GM19240 (cell line): ENCODE measurements around the gene SPATA7.
"Not testable (repeated sequence)": the region's sequence is repeated elsewhere in the genome, so short reads cannot be mapped to it uniquely, and the experiment has no call there.

Source experiments
- DNase-seq: peaks from one replicate; pipeline ENCODE4 v3.0.0; 2011; ENCODE audit warnings: low spot score; ENCODE audit not compliant: insufficient read length

SPATA7 gene, protein sequence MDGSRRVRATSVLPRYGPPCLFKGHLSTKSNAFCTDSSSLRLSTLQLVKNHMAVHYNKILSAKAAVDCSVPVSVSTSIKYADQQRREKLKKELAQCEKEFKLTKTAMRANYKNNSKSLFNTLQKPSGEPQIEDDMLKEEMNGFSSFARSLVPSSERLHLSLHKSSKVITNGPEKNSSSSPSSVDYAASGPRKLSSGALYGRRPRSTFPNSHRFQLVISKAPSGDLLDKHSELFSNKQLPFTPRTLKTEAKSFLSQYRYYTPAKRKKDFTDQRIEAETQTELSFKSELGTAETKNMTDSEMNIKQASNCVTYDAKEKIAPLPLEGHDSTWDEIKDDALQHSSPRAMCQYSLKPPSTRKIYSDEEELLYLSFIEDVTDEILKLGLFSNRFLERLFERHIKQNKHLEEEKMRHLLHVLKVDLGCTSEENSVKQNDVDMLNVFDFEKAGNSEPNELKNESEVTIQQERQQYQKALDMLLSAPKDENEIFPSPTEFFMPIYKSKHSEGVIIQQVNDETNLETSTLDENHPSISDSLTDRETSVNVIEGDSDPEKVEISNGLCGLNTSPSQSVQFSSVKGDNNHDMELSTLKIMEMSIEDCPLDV

DNA sequence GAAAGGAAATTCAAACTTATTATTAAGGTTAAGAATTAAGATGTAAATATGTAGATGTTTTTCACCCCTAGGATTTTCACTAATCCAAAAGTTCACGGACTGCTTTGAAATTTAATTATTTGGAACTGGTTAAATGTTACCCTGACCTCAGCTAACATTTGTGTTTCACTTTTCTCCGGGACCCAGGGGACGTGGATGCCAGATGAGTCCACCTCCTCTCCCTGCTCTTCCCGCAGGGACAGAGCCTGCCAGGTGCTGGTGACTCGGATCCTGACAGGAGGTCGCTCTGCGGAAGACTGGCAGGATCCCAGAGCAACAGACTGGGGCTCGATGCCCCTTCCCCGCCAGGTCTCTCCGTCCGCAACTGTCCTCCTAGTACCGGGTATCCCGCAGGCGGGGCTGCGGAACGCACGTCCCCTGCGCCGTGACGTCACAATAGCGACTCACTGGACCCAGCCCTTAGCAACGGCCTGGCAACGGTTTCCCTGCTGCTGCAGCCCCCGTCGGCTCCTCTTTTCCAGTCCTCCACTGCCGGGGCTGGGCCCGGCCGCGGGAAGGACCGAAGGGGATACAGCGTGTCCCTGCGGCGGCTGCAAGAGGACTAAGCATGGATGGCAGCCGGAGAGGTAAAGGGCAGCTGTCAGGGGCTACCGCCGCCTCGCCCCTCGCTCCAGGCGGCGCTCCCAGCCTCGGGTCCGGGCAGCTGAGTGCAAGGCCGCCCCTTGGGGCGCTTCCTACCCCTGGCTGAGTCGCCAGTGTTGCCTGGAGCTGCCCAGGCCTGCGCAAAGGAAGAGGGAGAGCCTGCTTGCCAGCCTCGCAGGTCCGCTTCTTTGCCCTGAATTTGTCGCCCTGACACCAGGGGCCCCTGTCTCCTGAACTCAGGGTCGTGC lies at the start of gene SPATA7:
Gene SPATA7 (plus strand): TSS at position 446 of the 890 bp plus-strand sequence. CDS start 162 bp downstream, at position 608.
- peak; percentile 69 for DNase-seq

DNA sequence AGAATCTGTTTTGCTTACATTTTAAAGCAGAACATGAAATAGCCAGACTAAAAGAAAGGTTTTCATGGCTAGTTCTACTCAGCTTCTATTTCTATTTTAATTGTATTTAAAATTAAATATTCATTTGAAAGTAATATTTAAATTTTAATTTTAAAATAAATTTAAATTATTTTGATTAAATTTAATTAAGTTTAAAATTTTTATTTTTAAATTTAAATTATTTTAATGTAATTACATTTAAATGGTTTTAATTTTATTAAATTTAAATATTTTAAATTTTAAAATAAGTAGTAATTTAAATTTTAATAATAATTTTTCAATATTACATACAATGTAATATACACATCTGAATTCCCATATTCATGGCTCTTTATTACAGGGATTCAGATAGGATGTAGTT lies 45.1 kb upstream of the SPATA7 start:
- no peak for DNase-seq

DNA sequence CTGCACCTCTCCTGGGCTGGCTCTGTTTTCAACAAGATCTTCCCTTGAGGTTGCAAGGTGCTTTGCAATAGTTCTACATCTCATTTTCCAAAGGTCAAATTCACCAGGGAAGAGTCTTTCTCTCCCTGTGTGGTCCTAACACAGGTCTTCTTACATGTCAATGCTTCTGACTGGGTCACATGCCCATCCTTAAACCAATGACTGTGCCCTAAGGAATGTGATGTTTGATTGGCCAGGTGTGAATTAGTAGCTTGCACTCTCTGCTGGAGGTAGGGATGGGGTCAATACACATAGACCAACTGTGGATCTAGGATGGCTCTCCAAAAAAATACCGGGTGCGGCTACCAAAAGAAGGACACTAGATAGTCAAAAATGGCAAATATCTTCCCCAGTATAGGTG lies 42.5 kb upstream of the SPATA7 start:
- no peak for DNase-seq

DNA sequence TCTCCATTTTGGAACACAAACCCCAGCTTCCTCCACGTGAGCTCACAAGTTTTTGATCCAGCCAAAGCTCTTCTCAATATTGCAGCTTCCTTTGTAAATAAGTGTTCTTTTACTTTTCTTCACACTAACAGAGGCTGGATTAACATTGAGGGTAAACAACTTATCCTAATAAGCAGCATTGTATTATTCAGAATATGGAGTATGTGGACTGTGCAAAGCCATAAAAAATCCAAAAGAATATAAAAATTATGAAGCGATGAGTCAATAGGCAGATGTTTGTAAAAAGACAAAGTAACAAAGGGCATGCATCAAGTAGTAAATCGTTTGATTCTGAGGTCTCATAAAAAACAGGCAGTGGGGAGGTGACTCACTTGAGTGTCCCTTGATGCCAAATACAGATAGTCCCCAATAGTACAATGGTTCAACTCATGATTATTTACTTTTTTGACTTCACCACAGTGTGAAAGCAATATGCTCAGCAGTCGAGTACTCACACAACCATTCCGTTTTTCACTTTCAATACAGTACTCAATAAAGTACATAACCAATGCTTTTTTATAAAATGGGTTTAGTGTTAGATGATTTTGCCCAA lies 39.3 kb upstream of the SPATA7 start:
- no peak for DNase-seq

DNA sequence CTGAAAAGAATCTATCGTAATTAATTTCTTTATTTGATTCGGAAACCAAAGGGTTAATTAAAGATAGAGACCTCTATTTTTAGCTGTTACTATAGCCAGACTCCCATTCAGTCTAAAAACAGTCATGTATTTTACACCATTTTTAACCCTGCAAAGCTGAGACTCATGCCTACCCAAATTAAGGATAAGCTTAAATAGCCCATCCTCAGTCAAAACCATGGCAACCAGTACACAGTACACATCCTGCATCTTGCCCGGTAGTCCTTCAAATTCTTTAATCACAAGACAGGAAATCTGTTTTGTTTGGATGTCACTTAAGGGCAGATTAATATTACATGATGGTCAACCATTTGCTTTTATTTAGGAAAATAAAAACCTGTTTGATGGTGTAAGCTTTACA lies 36.9 kb upstream of the SPATA7 start:
- DNase-seq, result no peak

DNA sequence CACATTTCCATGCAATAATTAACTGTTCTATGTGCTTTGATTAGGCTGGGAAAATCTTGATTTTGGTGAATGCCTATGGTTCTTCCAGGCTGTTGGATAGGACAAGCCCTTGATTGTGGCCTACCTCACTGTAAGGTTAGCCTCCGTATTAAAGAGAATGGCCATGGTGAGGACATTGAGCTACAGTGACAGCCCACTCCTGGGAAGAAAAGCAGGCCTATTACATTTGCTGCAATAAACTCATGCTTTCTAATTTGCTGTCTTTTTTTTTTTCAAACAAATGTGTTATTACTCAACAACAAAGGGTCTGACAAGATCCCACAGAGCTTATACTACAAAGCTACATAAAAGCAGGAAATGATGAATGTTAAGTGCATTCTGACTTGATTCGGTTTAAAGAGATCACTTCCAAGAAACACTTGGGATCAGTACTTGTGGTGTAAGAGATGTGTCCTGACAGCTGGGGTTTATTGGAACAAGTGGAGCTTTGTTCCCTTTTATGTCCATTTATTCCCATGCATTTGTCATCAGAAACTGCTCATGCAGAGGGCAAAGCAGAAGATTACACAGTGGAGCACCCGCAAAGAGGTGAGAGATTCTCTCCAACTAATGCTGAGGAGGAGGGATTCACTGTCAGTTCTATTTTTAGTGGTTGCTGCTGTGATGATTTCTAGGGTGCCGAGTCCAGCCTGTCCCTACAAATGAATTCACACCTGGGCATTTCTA lies 33.3 kb upstream of the SPATA7 start:
- DNase-seq, result no peak

DNA sequence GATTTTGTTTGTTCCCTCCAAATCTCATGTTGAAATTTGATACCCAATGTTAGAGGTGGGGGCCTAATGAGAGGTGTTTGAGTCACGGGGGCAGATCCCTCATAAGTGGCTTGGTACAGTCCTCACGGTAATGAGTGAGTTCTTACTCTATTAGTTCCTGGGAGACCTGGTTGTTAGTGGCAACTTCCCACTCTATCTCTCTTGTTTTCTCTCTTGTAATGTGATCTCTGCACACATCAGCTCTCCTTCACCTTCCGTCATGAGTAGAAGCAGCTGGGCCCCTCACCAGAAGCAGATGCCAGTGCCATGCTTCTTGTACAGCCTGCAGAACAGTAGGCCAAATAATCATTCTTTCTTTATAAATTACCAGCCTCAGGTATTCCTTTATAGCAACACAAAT lies 32.8 kb upstream of the SPATA7 start:
- no peak for DNase-seq

DNA sequence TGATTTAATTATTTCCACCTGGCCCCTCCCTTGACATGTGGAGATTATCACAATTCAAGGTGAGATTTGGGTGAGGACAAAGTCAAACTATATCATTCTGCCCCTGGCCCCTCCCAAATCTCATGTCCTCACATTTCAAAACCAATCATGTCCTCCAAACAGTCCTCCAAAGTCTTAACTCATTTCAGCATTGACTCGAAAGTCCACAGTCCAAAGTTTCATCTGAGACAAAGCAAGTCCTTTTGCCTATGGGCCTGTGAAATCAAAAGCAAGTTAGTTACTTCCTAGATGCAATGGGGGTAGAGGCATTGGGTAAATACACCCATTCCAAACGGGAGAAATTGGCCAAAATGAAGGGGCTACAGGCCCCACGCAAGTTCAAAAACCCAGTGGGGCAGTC lies 31.1 kb upstream of the SPATA7 start:
- no peak for DNase-seq

DNA sequence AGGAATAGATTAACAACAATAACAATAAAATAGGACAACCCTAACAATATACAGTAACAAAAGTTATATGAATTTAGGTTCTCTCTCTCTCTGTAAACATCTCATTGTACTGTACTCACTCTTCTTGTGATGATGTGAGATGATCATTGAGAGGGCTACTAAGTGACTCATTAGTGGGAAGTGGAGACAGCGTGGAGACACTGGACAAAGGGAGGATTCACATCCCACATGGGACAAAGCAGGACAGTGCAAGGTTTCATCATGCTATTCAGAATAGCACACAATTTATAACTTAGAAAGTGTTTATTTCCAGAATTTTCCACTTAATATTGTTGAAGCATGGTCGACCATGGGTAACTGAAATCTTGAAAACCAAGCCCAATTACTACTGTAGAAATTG lies 26.0 kb upstream of the SPATA7 start:
- no peak for DNase-seq

DNA sequence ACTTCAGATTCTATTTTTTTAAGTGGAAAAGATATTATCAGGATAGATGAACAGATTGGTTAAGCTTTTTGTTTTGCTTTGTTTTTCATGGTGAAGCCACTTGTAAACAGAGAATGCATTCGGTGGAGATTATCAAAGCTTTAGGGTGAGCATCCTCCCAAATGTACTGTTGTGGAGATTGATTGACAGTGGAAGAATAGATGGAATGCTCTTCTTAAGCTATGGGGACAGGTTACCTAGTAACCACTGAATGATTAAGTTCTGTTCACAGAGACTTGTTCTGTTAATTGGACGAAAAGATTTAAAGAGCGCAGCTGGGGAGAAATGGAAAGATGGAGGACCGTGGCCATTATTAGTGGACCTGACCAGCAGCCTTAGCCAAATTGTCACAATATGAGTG lies 21.8 kb upstream of the SPATA7 start:
- no peak for DNase-seq

DNA sequence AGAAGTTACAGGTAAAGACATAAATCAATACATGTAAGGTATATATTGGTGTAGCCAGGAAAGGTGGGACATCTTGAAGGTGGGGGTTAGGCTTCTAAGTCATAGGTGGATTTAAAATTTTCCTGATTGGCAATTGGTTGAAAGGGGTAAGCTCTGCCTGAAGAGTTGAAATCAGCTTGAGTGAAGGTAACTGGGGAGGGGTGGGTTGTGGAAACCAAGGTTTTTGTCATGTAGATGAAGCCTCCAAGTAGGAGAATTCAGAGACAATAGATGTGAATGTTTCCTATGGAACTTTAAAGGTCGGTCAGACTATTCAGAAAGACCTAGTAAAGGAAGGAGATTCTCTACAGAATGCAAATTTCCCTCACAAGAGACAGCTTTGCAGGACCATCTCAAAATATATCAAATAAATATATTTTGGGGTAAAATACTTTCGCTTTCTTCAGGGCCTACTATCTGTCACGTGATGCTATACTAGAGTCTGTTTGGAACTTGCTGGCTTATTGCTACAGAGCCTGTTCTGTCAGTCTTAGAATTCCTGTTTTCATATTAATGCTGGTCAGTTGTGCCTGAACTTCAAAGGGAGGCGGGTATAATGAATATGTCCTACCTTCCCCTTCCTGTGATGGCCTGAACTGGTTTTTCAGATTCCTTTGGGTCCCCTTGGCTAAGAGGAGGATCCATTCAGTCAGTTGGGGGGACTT lies 20.6 kb upstream of the SPATA7 start:
- DNase-seq, result no peak

DNA sequence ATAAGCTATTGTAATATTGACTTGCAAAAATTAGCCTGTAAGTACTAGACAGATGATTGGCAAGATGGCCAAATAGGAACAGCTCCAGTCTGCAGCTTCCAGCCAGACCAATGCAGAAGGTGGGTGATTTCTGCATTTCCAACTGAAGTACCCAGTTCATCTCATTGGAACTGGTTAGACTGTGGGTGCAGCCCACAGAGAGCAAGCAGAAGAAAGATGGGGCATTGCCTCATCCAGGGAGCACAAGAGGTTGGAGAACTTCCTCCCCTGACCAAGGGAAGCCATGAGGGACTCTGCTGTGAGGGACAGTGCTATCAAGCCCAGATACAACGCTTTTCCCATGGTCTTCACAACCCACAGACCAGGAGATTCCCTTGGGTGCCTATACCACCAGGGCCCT lies 16.0 kb upstream of the SPATA7 start:
- DNase-seq, result no peak

DNA sequence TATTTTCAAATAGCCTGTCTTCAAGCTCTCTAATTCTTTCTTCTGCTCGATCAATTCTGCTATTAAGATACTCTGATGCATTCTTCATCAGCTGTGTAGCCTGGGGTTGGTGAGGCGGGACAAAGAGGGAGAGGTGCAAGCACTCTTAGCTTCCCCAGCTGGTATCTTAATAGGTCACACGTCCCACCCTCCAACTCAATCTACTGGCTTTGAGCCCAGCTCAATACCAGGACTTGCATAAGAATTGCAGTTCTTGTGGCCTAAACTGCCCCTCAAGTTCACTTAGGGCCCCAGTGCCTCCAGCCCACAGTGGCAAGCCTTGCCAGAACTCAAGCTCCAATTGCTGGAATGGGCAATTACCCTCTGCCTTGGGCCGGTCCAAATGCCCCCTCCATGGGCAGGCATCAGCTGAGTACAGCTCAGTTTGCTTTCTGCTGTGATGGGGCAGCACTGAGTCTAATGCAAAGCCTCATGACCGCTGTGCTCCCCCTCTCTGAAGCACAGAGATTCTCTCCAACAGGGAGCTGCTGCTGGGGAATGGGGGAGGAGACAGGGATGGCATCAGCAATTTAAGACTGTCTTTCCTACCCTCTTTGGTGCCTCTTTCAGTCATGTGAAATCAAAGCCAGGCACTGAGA lies 5.6 kb upstream of the SPATA7 start:
- no peak for DNase-seq

DNA sequence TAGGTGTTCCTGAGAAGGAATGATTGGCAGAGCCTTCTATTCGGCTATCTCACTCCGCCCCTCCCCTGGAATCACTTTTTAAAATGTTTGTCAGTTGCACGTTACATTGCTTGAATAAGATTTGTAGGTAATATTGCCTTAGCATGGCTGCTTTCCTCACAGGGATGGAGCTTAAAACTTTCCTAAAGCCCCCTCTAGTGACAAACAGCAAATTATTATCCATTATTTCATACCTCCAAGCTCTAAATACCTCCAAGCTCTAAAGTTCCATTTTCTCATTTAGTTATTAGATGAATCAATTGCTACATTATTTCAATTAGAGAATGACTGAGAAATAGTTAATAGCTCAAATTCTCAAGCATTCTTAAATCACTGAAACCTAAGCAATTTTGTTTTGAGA lies 5.1 kb upstream of the SPATA7 start:
- no peak for DNase-seq

DNA sequence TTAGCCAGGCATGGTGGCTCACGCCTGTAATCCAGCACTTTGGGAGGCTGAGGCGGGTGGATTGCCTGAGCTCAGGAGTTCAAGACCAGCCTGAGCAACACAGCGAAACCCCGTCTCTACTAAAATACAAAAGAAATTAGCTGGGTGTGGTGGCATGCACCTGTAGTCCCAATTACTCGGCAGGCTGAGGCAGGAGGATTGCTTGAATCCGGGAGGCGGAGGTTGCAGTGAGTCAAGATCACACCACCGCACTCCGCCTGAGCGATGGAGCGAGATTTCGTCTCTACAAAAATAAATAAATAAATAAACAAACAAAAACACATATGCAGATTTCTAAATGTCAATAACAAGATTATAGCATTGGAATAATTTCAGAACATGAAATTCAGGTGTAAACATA lies 3.8 kb upstream of the SPATA7 start:
- not testable (repeated sequence) for DNase-seq

DNA sequence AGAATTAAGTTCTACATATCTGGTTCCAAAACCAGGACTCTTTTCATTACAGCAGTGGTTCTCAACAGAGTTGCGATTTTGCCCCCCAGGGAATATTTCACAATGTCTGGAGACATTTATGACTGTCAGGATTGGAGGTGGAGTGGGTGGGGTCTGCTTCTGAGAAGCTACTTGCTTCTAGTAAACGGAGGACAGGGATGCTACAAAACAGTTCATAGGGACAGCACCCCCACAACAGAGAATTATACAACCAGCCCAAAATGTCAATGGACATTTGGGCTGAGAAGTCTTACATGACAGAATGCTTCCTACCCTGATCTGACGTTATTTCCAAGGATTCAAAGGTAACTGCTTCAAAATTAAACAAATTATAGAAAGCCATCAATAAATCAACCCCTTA lies 739 bp upstream of the SPATA7 start:
- no peak for DNase-seq

DNA sequence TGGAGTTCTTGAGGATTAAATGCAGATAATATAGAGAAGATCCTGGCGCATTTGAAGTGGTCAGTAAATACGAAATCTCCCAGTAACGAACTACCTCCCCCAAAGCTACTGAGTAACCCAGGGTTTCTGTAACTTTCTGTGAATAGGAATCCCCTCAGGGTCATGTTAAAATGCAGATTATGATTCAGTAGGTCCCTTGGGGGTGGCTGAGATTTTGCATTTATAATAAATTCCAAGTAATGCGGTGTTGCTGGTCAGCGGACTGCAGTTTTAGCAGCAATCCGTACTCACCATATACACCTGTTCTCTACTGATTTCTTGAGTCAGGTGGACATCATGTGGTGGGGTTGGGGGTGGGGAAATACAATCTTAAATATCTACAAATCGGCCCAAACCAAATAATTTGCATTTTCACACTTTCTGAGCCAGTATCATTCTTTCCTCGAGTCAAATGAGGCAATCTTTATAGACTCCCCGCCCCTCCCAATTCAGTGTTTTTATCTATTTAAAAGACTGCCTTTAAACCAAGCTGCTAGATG lies 868 bp downstream of the SPATA7 start:
- DNase-seq, result no peak

DNA sequence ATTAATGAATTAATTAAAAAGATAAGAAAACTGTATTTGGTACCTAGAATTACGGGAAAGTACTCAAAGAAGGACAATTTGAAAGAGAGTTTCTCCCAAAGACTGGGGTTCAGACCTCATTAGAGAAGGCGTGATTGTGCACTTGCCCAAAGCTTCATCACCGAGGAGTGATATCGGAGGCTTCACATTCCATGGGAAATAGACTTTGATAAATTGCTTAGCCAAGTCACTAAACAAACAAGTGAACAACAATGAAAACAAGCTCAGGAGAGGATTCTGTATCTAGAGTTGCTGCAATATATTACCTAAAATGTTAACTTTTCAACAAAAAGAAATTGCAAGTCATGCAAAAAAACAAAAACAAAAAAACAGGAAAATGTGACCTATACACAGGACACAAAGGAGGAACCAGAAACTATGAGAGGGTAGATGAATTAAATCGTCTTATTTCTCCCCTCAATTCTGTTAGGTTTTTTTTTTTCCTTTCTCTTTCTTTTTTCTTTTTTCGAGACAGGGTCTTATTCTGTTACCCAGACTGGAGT lies 3.4 kb downstream of the SPATA7 start:
- DNase-seq, result no peak

DNA sequence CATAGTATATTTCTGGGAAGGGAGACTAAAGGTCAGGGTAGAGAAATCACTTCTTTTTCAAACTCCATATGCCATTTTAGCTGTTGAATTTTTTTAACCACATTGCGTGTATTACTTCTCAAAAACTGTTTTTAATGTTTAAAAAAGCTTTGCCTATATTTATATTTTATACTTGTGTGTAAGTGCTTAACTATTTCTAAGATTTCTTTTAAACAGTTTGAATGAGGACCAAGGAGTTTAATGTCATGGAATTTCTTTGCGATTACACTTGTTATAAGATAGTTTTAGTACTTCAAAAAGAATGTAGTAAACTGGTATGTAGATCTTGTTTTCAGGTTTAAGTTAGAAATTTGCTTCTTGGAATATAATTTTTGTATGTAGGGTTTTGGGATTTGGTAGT lies 7.2 kb downstream of the SPATA7 start:
- DNase-seq, result no peak
